ENCODE data around the gene VSTM2B.
A peak's percentile ranks its signal among the peaks of the same experiment; 100 is the strongest.

VSTM2B gene

DNA sequence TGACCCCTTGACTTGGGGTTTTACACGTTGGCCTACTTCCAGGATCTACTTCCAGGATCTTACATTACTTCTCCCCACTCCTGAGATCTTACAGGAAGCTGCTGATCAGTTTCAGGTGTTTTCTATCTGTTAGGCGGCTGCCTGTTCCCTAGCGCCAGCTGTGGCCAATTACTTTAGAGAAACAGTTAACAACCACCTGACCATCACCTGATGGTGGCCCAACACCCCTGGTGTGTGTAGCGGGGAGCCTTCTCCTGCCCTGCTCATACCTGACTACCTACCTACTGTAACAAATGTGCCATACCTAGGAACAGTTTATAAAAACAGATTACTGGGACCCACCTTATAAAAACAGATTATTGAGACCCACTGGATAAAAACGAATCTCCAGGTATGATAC is 77.5 kb downstream of the VSTM2B start:
- Mint-ChIP-seq H3K27ac (peak overlapping the region; percentile 50), H3K9me3 (no peaks in the 10 kb centered on the region), H3K36me3 (ENCODE audit: low read depth) (peaks cover 5% of the 10 kb centered on the region), H3K4me3 (no peak overlapping the region), H3K4me1 (peaks cover 27% of the 10 kb centered on the region), H3K27me3 (peaks cover 3% of the 10 kb centered on the region)
- no peak for ATAC-seq
- DNase-seq: no peak

DNA sequence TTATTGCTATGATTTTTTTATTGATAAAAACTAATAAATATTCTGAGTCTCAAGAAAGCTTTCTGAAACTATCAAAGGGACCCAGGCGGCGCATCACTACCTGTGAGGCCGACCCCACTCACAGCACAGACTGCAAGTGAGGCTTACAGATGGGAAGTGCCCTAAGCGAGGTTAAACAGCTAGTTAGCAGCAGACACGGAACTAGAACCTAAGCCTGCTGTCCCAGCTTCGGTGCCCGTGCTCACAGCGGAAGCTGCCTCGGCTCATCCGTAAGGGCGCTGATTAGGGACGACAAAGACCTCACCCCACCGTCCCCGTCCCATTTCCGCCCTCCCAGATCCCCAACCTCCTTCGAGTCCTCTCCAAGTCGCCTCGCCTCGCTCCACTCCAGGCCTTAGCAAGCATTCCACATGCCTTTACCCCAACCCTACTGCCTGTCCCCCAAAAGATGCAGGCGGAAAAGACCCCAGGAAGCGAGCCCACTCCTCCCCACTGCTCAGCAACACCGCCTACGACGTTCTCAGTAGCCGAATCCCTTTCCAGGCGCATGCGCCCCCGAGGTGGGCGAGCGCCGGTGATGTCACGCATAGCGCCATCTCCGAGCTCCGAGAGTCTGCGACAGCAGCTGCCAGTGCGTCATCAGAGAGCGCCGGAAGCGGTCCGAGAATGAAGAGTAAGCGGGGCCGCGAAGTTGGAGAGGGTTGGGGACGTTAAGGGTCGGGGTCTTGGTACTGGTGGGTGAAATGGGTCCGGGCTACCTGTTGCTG is 80.0 kb downstream of the VSTM2B start, which contains the start of gene POP4:
Gene POP4 (plus strand): TSS at position 631 of the 767 bp plus-strand sequence. CDS start 36 bp downstream, at position 667.
- Mint-ChIP-seq H3K27me3 (peaks cover 3% of the 10 kb centered on the region), H3K36me3 (ENCODE audit: low read depth) (peaks cover 21% of the 10 kb centered on the region), H3K4me1 (peaks cover 34% of the 10 kb centered on the region), H3K9me3 (no peaks in the 10 kb centered on the region), H3K4me3 (peak within 1 kb of the TSS; percentile 100), H3K27ac (peak within 1 kb of the TSS; percentile 100)
- DNase-seq: peak; percentile 100
- ATAC-seq: peak; percentile 78

DNA sequence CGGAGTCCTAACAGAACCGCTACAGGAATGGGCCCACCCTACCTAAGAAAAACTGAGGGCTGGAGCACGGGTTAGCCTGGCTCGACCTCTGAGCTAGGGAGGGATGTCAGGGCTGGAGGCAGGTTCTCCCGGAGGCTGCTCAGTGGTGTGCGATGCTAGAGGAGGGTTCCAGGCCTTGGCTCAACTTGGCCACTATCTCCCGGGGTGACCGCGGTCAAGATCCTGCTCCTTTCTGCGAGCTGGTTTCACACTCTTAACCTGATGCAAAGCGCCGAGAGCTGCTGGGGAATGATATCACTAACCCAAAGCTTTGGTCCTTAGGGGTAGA is 80.6 kb downstream of the VSTM2B start:
- ATAC-seq (peak; percentile 18), DNase-seq (no peak)
- H3K36me3 Mint-ChIP-seq (ENCODE audit: low read depth): peaks cover 24% of the 10 kb centered on the region
- peak overlapping the region; percentile 100 for H3K4me3 Mint-ChIP-seq
- no peaks in the 10 kb centered on the region for H3K9me3 Mint-ChIP-seq
- peak overlapping the region; percentile 100 for H3K27ac Mint-ChIP-seq
- H3K4me1 Mint-ChIP-seq: peaks cover 38% of the 10 kb centered on the region
- H3K27me3 Mint-ChIP-seq: peaks cover 3% of the 10 kb centered on the region

DNA sequence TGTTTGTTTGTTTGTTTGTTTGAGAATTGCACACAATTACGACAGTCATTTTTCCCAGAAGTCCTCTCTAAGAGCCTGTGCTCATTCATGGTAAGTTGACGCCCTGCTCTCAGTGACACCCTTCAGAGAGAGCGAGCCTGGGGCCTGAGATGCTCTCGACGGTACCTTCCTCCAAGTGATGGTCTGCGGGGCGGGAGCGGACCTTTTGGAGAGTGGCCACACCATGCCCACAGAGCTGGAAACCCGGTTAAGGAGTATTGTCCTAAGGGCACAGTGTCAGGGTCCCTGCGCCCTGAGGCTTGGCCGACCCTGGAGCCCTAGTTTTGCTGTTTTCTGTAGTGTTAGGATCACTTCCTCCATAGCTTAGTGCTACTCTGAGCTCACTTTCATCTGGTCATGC is 83.8 kb downstream of the VSTM2B start:
- Mint-ChIP-seq H3K36me3 (ENCODE audit: low read depth) (peaks cover 39% of the 10 kb centered on the region), H3K4me3 (no peak overlapping the region), H3K27ac (no peak overlapping the region), H3K9me3 (no peaks in the 10 kb centered on the region), H3K4me1 (peaks cover 44% of the 10 kb centered on the region), H3K27me3 (peaks cover 3% of the 10 kb centered on the region)
- no peak for DNase-seq
- ATAC-seq: no peak

DNA sequence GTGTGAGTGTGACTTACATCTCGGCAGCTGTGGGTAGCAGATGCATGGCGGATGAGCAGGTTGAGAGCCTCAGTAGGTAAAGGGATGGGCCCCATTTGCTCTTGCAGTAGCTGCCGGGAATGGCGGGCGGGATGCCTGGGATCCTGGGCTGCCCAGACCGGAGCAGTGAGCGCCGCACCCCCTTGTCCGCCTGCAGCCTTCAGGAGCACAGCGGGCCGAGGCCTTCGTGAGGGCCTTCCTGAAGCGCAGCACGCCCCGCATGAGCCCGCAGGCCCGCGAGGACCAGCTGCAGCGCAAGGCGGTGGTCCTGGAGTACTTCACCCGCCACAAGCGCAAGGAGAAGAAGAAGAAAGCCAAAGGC is 84.4 kb downstream of the VSTM2B start:
- no peaks in the 10 kb centered on the region for H3K9me3 Mint-ChIP-seq

DNA sequence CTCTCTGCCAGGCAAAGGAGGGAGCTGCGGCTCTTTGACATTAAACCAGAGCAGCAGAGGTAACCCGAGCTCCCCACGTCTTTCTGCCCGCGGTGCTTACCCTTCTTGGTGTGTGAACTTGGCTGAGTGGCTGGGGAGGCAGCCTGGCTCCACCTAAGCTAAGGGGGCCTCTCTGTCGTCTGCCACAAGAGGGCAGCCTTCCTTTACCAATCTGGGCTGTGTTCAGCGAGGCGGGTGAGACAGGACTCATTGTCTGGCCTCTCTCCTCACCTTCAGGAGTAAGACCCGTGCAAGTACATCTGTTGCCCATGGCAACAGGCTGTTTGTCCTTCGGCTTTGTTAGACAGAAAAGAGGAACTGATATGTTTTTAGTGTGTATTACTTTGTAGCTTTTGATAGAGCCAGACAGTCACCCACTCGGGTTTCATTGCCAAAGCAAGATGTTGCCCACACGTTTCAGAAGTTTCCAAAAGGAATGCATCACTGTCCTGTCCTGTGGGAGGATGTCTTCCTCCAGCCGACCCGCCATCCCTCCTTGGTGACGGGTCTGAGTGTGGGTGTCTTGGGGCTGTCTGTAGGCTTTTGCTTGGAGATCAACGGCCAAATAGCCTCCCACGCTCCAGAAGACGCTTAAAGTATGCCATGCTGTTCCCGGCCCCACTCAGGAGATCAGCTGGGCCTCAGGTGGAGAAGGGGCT is 84.9 kb downstream of the VSTM2B start:
- H3K36me3 Mint-ChIP-seq (ENCODE audit: low read depth): peaks cover 48% of the 10 kb centered on the region
- peak; percentile 86 for ATAC-seq
- peak; percentile 85 for DNase-seq
- peaks cover 37% of the 10 kb centered on the region for H3K4me1 Mint-ChIP-seq
- H3K27ac Mint-ChIP-seq: peak overlapping the region; percentile 15
- no peaks in the 10 kb centered on the region for H3K9me3 Mint-ChIP-seq
- peaks cover 3% of the 10 kb centered on the region for H3K27me3 Mint-ChIP-seq
- H3K4me3 Mint-ChIP-seq: no peak overlapping the region

More for the DNA sequence above, 84.4 kb downstream of the VSTM2B start:
- Mint-ChIP-seq H3K27ac (no peak overlapping the region), H3K27me3 (peaks cover 3% of the 10 kb centered on the region), H3K4me1 (peaks cover 40% of the 10 kb centered on the region), H3K4me3 (no peak overlapping the region), H3K36me3 (ENCODE audit: low read depth) (peaks cover 42% of the 10 kb centered on the region)
- no peak for ATAC-seq
- DNase-seq: no peak

DNA sequence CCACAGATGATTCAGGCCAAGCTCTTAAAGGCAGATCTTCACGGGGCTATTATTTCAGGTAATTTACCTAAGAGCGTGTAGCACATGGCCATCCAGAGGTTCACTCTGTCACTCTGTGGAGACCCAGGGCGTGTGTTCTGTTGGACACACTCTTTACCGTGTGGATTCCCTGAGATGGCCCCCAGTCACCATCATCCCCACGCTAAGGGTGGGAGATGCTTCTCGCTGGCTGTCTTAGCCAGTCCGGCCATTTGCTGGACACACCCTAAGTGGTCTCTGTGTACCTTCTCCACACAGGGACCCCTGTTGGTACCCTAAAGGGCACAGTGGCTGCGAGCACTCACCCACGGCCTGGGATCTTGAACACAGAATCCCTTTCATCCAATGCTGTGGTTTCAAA is 86.3 kb downstream of the VSTM2B start:
- no peak overlapping the region for H3K27ac Mint-ChIP-seq
- no peaks in the 10 kb centered on the region for H3K9me3 Mint-ChIP-seq
- no peak overlapping the region for H3K4me3 Mint-ChIP-seq
- H3K4me1 Mint-ChIP-seq: peaks cover 23% of the 10 kb centered on the region
- H3K36me3 Mint-ChIP-seq (ENCODE audit: low read depth): peaks cover 44% of the 10 kb centered on the region
- ATAC-seq (no peak), DNase-seq (no peak)
- H3K27me3 Mint-ChIP-seq: no peaks in the 10 kb centered on the region

DNA sequence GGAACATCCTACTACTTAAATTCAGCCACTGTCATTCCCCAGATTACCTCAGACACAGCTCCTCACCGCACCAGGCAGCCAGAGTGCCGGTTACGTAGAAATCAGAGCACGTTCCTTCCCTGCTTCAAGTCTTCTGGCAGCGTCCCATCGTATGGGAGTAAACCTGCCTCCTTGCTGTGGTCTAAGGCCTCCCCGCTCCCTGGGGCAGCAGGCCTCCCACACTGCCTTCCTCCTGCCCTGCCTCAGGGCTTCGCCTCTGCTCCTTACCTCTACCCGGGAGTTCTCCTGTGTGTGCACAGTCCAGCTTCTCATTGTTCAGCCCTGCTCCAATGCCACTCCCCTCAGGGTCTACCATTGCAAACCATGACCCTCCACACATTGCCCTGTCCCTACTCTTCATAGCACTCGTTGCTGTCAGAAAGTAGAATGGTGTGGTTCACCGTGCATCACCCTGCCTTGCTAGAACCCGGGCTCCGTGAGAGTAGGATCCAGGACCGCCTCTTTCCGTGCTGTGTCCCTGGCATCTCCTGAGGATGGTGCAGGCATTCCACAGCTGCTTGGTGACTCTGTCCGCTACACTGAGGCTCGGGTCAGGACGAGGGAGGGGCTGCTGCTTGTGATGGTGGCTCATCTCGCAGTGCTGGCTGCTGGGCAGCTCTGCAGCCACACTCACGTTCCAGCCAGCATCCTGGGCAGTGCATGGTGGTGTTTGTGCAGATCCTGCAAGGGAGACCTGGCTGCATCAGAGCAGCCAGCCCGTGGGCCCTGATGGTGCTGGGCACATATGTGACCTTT is 87.2 kb downstream of the VSTM2B start:
- Mint-ChIP-seq H3K27me3 (no peaks in the 10 kb centered on the region), H3K4me1 (peaks cover 19% of the 10 kb centered on the region), H3K36me3 (ENCODE audit: low read depth) (peaks cover 44% of the 10 kb centered on the region), H3K27ac (peak overlapping the region; percentile 31), H3K9me3 (no peaks in the 10 kb centered on the region), H3K4me3 (no peak overlapping the region)
- DNase-seq (no peak), ATAC-seq (no peak)

DNA sequence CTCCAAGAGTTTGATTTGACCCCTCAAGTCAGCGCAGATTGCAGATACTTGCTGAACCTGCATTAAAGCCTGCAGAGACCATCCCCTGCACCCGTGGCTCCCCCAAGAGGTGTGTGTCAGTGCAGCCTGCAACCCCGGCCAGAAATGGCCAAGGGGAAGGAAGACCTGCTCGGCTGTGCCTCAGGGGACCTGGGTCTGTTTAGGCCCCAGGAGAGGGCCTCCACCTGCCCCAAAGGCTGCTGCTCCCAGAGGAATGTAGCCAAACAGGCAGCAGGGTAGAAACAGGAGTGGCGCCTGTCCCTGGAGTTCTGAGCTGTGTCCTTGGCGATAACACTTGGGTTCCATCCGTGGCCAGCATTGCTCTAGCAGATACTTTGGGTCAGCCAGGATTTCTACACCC is 88.3 kb downstream of the VSTM2B start:
- ATAC-seq: no peak
- DNase-seq: no peak
- H3K4me1 Mint-ChIP-seq: peaks cover 19% of the 10 kb centered on the region
- H3K36me3 Mint-ChIP-seq (ENCODE audit: low read depth): peaks cover 37% of the 10 kb centered on the region
- no peaks in the 10 kb centered on the region for H3K9me3 Mint-ChIP-seq
- no peaks in the 10 kb centered on the region for H3K27me3 Mint-ChIP-seq
- no peak overlapping the region for H3K27ac Mint-ChIP-seq
- no peak overlapping the region for H3K4me3 Mint-ChIP-seq

Measured in activated naive CD8-positive, alpha-beta T cell treated with anti-CD3 and anti-CD28 coated beads, Interleukin-2, amount 50 U/mL, for 24 hours (primary cell).